Neural progenitor cell (in vitro differentiated cells): Measurements from ENCODE around the gene RAPGEF2. TPM values are rescaled to one million over a fixed set of nuclear protein-coding genes. Genes with fewer than 3 reads are reported as not detected.

Source experiments
- DNase-seq: peaks from one replicate; pipeline ENCODE4 v3.0.0-alpha.2; 2016; ENCODE audit warnings: low spot score
- H2AFZ ChIP-seq: fragments of 200-600 bp; sonication (generic); replicated peaks from 2 replicates; pipeline ENCODE4 v1.6.1; 2016; ENCODE audit warnings: antibody characterized with exemption
- H3F3A ChIP-seq: fragments of 200-600 bp; sonication (generic); 2 replicates; pipeline ENCODE4 v1.6.1; 2016; ENCODE audit warnings: antibody characterized with exemption, low read depth
- H3K27ac ChIP-seq: fragments of 200-600 bp; sonication (generic); 2 replicates; pipeline ENCODE4 v1.5.1; 2016; ENCODE audit warnings: mild to moderate bottlenecking
- H3K27me3 ChIP-seq: fragments of 200-600 bp; sonication (generic); 2 replicates; pipeline ENCODE4 v1.6.1; 2016; ENCODE audit warnings: mild to moderate bottlenecking, moderate library complexity
- H3K36me3 ChIP-seq: fragments of 200-600 bp; sonication (generic); 2 replicates; pipeline ENCODE4 v1.5.1; 2016
- H3K4me1 ChIP-seq: fragments of 200-600 bp; sonication (generic); 2 replicates; pipeline ENCODE4 v1.6.1; 2016; ENCODE audit warnings: mixed run types
- H3K4me2 ChIP-seq: fragments of 200-600 bp; sonication (generic); 2 replicates; pipeline ENCODE4 v1.6.1; 2016
- H3K4me3 ChIP-seq: fragments of 200-600 bp; sonication (generic); 2 replicates; pipeline ENCODE4 v1.5.1; 2016
- H3K79me2 ChIP-seq: fragments of 200-600 bp; sonication (generic); 2 replicates; pipeline ENCODE4 v1.6.1; 2016; ENCODE audit warnings: low read depth
- H3K9ac ChIP-seq: fragments of 200-600 bp; sonication (generic); 2 replicates; pipeline ENCODE4 v1.6.1; 2016
- H3K9me3 ChIP-seq: fragments of 200-600 bp; sonication (generic); 2 replicates; pipeline ENCODE4 v1.5.1; 2016; ENCODE audit warnings: low read depth
- H4K20me1 ChIP-seq: fragments of 200-600 bp; sonication (generic); 2 replicates; pipeline ENCODE4 v1.6.1; 2016; ENCODE audit warnings: low read depth
- H3K27ac Mint-ChIP-seq: 3 replicates; pipeline ENCODE4 v1.8.0; 2021; ENCODE audit warnings: mixed read lengths
- H3K27me3 Mint-ChIP-seq: 2 replicates; pipeline ENCODE4 v1.8.0; 2022; ENCODE audit warnings: low read depth, mild to moderate bottlenecking, inconsistent platforms, moderate library complexity, mixed read lengths; ENCODE audit not compliant: insufficient read depth
- H3K36me3 Mint-ChIP-seq: 3 replicates; pipeline ENCODE4 v1.8.0; 2021; ENCODE audit warnings: mixed read lengths
- H3K4me1 Mint-ChIP-seq: 3 replicates; pipeline ENCODE4 v1.8.0; 2021; ENCODE audit warnings: mixed read lengths
- H3K4me3 Mint-ChIP-seq: 3 replicates; pipeline ENCODE4 v1.8.0; 2021; ENCODE audit warnings: mild to moderate bottlenecking, moderate library complexity, mixed read lengths
- H3K9me3 Mint-ChIP-seq: 3 replicates; pipeline ENCODE4 v1.8.0; 2020; ENCODE audit warnings: mixed read lengths
- EZH2 ChIP-seq: fragments of 200-600 bp; sonication (generic); IDR thresholded peaks from 2 replicates; pipeline ENCODE4 v1.6.1; 2017; ENCODE audit warnings: antibody characterized with exemption, mild to moderate bottlenecking, moderate library complexity
- EZH2phosphoT487 ChIP-seq: fragments of 200-600 bp; sonication (generic); IDR thresholded peaks from 2 replicates; pipeline ENCODE4 v1.6.1; 2017; ENCODE audit warnings: antibody characterized with exemption
- total RNA-seq: library from RNA; depleted of rRNA; stranded (reverse); fragments of >200 nt; gene quantifications from 2 replicates; pipeline ENCODE4 v1.2.3, GENCODE V29; 2015; ENCODE audit warnings: low replicate concordance
- TF ChIP-seq, protein P1 (sequence below): fragments of 200-600 bp; sonication (generic); IDR thresholded peaks from 2 replicates; pipeline ENCODE4 v1.5.1; 2017; ENCODE audit warnings: antibody characterized with exemption, mild to moderate bottlenecking

The RAPGEF2 gene
- total RNA-seq, 1 donor from 2014 or later, result 70.4 TPM

DNA sequence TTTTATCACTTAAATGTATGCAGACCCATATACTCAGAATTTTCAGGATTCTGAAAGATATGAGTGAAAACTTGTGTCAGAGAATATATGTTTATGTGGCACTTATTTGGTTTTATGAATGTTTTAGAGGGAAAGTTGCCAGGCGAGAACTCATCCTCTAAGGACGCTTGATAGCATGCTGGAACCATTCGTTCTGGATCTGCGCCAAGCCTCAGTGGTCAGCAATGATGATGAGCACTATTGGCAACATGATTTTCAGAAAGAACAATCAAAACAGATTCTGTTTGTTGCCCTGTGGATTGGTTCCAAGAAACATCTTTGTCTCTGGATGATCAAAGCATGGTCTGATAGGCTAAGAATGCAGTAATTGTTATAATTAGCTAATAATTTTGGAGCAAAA, 32.1 kb upstream of the RAPGEF2 start:
- no peak overlapping the region for H2AFZ ChIP-seq
- no peaks in the 10 kb centered on the region for H3K9me3 ChIP-seq
- H3K79me2 ChIP-seq, result no peaks in the 10 kb centered on the region
- Mint-ChIP-seq H3K36me3 (no peaks in the 10 kb centered on the region), H3K9me3 (no peaks in the 10 kb centered on the region), H3K4me1 (peaks cover 2% of the 10 kb centered on the region), H3K27ac (no peak overlapping the region), H3K27me3 (peaks cover 4% of the 10 kb centered on the region), H3K4me3 (no peak overlapping the region)
- H3K4me3 ChIP-seq, result no peak overlapping the region
- no peaks in the 10 kb centered on the region for H3K4me1 ChIP-seq
- no peaks in the 10 kb centered on the region for H3K36me3 ChIP-seq
- no peaks in the 10 kb centered on the region for H3F3A ChIP-seq
- no peaks in the 10 kb centered on the region for H4K20me1 ChIP-seq
- H3K27me3 ChIP-seq, result no peaks in the 10 kb centered on the region
- no peak overlapping the region for H3K27ac ChIP-seq
- H3K4me2 ChIP-seq, result no peak overlapping the region
- DNase-seq, result no peak
- no peak overlapping the region for H3K9ac ChIP-seq
- TF ChIP-seq EZH2phosphoT487, result no peak
- TF ChIP-seq, protein P1, sequence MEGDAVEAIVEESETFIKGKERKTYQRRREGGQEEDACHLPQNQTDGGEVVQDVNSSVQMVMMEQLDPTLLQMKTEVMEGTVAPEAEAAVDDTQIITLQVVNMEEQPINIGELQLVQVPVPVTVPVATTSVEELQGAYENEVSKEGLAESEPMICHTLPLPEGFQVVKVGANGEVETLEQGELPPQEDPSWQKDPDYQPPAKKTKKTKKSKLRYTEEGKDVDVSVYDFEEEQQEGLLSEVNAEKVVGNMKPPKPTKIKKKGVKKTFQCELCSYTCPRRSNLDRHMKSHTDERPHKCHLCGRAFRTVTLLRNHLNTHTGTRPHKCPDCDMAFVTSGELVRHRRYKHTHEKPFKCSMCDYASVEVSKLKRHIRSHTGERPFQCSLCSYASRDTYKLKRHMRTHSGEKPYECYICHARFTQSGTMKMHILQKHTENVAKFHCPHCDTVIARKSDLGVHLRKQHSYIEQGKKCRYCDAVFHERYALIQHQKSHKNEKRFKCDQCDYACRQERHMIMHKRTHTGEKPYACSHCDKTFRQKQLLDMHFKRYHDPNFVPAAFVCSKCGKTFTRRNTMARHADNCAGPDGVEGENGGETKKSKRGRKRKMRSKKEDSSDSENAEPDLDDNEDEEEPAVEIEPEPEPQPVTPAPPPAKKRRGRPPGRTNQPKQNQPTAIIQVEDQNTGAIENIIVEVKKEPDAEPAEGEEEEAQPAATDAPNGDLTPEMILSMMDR, result no peak
- TF ChIP-seq EZH2, result no peak

DNA sequence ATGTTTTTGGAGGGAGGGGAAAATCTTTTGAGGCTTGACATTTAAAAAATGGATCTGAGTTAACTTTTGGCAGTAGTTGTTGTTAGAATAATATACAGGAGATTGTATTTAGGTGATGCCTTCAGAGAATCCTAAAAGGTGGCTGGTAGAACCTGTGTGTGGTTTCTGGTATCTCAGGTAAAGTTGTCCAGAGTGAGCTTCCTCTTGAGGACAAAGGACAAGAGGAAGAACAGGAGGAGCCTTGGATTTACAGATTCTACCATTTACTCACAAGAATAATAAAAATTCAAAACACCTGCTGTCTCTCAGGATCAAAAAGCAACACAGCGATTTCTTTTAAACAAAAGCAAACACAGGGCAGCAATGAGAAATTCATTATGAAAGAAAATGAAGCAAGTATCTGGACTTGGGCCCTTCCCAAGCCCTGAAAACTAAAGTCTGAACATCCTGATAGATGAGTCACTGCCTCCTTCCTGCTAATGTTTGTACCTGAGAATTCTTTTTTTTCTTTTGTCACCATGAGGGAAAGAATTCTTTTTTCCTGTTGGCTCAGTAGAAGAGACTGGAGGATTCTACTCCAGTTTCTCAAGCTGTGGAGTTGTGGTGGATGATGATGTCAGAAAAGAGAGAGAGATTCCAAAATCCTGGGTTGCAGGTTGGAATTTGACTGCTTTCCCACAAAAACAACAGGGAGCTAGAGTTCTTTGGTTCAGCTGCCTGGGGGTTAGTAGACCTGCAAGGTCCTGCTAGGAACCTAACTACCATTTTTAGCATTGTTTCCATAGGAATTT, 31.5 kb upstream of the RAPGEF2 start:
- peak overlapping the region; percentile 14 for H2AFZ ChIP-seq
- no peak for DNase-seq
- H3K9me3 ChIP-seq, result no peaks in the 10 kb centered on the region
- TF ChIP-seq EZH2phosphoT487, result no peak
- TF ChIP-seq, protein P1, result no peak
- TF ChIP-seq EZH2, result no peak
- H3K27me3 ChIP-seq, result no peaks in the 10 kb centered on the region
- H3K4me1 ChIP-seq, result no peaks in the 10 kb centered on the region
- H3F3A ChIP-seq, result no peaks in the 10 kb centered on the region
- Mint-ChIP-seq H3K36me3 (no peaks in the 10 kb centered on the region), H3K27me3 (peaks cover 4% of the 10 kb centered on the region), H3K4me3 (no peak overlapping the region), H3K27ac (no peak overlapping the region), H3K4me1 (peaks cover 2% of the 10 kb centered on the region), H3K9me3 (no peaks in the 10 kb centered on the region)
- H3K4me3 ChIP-seq, result no peak overlapping the region
- H3K4me2 ChIP-seq, result no peak overlapping the region
- no peaks in the 10 kb centered on the region for H4K20me1 ChIP-seq
- H3K36me3 ChIP-seq, result no peaks in the 10 kb centered on the region
- H3K9ac ChIP-seq, result no peak overlapping the region
- no peak overlapping the region for H3K27ac ChIP-seq
- H3K79me2 ChIP-seq, result no peaks in the 10 kb centered on the region

DNA sequence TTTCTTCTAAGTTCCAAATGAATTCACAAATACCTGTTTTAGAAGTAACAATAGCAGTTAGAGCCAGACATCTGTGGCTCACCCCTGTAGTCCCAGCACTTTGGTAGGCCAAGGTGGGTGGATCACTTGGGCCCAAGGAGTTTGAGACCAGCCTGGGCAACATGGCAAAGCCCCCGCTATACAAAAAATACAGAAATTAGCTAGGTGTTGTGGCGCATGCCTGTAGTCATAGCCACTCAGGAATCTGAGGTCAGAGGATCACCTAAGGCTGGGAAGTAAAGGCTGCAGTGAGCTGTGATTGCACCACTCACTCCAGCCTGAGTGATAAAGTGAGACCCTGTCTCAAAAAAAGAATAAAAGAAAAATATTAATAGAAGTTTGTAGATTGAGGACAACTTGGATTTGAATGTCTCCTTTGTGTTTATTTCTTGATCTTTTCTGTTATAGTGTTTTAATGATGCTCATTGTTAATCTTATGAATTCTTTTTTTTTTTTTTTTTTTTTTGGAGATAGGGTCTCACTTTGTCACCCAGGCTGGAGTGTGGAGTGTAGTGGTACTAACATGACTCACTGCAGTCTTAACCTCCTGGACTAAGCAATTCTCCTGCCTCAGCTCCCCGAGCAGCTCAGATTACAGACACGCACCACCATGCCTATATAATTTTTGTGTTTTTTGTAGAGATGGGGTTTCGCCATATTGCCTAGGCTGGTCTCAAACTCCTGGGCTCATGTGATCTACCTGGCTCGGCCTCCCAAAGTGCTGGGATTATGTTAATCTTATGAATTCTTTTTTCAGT, 30.7 kb upstream of the RAPGEF2 start:
- Histone ChIP-seq H3K27ac (no peak overlapping the region), H4K20me1 (no peaks in the 10 kb centered on the region), H2AFZ (peak overlapping the region; percentile 14), H3K4me3 (no peak overlapping the region), H3K27me3 (no peaks in the 10 kb centered on the region), H3K36me3 (no peaks in the 10 kb centered on the region), H3K4me2 (no peak overlapping the region), H3K79me2 (no peaks in the 10 kb centered on the region), H3K4me1 (no peaks in the 10 kb centered on the region), H3K9me3 (no peaks in the 10 kb centered on the region), H3K9ac (no peak overlapping the region), H3F3A (no peaks in the 10 kb centered on the region)
- peaks cover 4% of the 10 kb centered on the region for H3K27me3 Mint-ChIP-seq
- H3K4me1 Mint-ChIP-seq, result peaks cover 2% of the 10 kb centered on the region
- H3K4me3 Mint-ChIP-seq, result no peak overlapping the region
- H3K36me3 Mint-ChIP-seq, result no peaks in the 10 kb centered on the region
- DNase-seq, result no peak
- H3K9me3 Mint-ChIP-seq, result no peaks in the 10 kb centered on the region
- H3K27ac Mint-ChIP-seq, result no peak overlapping the region
- TF ChIP-seq, protein P1, result no peak
